Measurements from ENCODE around the gene PDLIM7. TPM values are rescaled to one million over a fixed set of nuclear protein-coding genes. Genes with fewer than 3 reads are reported as not detected.

The PDLIM7 gene
- total RNA-seq, 1 donor from 2014 or later, result 113 TPM

DNA sequence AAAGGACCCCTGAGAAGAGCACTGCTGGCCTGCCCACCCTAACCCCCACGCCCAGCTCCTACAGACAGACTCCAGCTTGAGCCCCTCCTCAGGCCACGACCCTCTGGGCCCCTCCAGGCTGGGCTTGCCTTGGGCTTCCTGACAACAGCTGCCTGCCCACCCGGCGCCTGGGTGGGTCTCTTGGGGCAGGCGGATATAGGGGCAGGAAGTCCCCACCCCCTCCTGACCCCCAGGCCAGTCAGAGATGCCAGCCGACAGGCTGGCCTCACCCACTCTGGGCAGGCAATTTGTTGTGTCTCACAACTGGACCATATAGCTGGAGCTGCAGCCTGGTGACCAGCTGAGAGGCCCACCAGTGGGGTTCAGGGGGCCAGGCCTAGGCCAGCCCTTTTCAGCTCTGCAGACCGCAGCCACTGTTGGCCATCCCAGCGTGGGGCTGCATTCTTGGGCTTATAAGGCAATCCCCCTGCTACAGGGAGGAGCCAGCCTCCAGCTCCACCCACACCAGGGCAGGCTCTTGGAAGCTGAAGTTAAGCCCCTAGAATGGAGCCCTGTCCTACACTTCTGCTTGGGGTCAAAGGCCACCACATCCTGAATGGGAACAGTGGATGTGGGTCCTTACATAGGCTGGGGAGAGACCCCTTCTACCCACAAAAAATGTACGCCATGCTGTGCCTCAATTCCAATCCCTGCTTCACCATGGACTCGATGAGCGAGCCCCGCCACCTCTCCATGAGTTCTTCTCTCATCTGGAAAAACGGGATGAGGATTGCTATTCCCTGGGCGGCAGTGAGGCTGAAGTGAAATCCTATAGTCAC, 2.0 kb downstream of the PDLIM7 start:
- peaks cover 14% of the 10 kb centered on the region for H3K4me1 Mint-ChIP-seq (ENCODE audit: low read depth)
- DNase-seq (ENCODE audit: low spot score, unreplicated experiment), result no peak
- no peaks in the 10 kb centered on the region for H3K9me3 Mint-ChIP-seq (ENCODE audit: low read depth)
- H3K27me3 Mint-ChIP-seq, result peaks cover 26% of the 10 kb centered on the region
- peaks cover 8% of the 10 kb centered on the region for H3K36me3 Mint-ChIP-seq (ENCODE audit: insufficient read depth)
- peak overlapping the region; percentile 95 for H3K27ac Mint-ChIP-seq
- TF ChIP-seq, protein P1, sequence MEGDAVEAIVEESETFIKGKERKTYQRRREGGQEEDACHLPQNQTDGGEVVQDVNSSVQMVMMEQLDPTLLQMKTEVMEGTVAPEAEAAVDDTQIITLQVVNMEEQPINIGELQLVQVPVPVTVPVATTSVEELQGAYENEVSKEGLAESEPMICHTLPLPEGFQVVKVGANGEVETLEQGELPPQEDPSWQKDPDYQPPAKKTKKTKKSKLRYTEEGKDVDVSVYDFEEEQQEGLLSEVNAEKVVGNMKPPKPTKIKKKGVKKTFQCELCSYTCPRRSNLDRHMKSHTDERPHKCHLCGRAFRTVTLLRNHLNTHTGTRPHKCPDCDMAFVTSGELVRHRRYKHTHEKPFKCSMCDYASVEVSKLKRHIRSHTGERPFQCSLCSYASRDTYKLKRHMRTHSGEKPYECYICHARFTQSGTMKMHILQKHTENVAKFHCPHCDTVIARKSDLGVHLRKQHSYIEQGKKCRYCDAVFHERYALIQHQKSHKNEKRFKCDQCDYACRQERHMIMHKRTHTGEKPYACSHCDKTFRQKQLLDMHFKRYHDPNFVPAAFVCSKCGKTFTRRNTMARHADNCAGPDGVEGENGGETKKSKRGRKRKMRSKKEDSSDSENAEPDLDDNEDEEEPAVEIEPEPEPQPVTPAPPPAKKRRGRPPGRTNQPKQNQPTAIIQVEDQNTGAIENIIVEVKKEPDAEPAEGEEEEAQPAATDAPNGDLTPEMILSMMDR (IDR thresholded peaks at IDR 0.05; ENCODE audit: unreplicated experiment), result no peak
- peak overlapping the region; percentile 76 for H3K4me3 Mint-ChIP-seq (ENCODE audit: low read depth)

GRCh38 chr5:177494346-177495195, 2.8 kb downstream of the PDLIM7 start:
- H3K36me3 Mint-ChIP-seq (ENCODE audit: insufficient read depth), result peaks cover 10% of the 10 kb centered on the region
- no peak for DNase-seq (ENCODE audit: low spot score, unreplicated experiment)

DNA sequence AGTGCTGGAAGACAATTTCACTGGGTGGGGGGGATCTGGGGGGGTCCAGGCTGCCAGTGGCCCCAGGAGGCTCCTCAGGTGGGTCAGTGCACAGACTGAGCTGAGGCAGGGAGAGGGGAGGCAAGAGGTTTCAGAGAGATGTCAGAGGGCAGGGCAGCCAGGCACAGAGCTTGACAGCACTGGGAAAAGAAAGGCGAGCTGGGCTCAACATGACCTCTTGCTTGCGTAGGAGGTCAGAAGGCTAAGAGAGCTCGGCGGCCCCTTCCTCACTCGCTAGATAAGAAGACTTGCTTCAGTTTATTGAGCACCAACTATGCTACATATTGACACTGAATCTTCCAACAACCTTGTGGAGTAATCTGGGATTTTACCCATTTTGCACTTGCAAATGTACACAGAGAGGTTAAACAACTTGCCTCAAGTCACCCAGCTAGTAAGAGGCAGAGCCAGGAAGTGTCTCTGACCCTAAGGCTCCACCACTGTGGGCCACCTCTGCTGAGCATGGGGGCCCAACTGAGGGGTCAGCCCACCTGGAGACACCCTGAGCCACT, 3.5 kb downstream of the PDLIM7 start:
- TF ChIP-seq, protein P1 (IDR thresholded peaks at IDR 0.05; ENCODE audit: unreplicated experiment), result no peak
- Mint-ChIP-seq H3K36me3 (ENCODE audit: insufficient read depth) (peaks cover 10% of the 10 kb centered on the region), H3K4me1 (ENCODE audit: low read depth) (peaks cover 14% of the 10 kb centered on the region), H3K27ac (no peak overlapping the region), H3K9me3 (ENCODE audit: low read depth) (no peaks in the 10 kb centered on the region), H3K4me3 (ENCODE audit: low read depth) (no peak overlapping the region), H3K27me3 (peaks cover 12% of the 10 kb centered on the region)
- DNase-seq (ENCODE audit: low spot score, unreplicated experiment), result no peak

More at GRCh38 chr5:177494346-177495195, 2.8 kb downstream of the PDLIM7 start:
- H3K9me3 Mint-ChIP-seq (ENCODE audit: low read depth), result no peaks in the 10 kb centered on the region
- peaks cover 18% of the 10 kb centered on the region for H3K27me3 Mint-ChIP-seq
- no peak overlapping the region for H3K27ac Mint-ChIP-seq
- TF ChIP-seq, protein P1 (IDR thresholded peaks at IDR 0.05; ENCODE audit: unreplicated experiment), result peak; percentile 18
- H3K4me1 Mint-ChIP-seq (ENCODE audit: low read depth), result peaks cover 14% of the 10 kb centered on the region
- no peak overlapping the region for H3K4me3 Mint-ChIP-seq (ENCODE audit: low read depth)

- Mint-ChIP-seq H3K9me3 (ENCODE audit: low read depth) (no peaks in the 10 kb centered on the region), H3K36me3 (ENCODE audit: insufficient read depth) (peaks cover 15% of the 10 kb centered on the region), H3K4me3 (ENCODE audit: low read depth) (no peak overlapping the region), H3K4me1 (ENCODE audit: low read depth) (peaks cover 8% of the 10 kb centered on the region), H3K27me3 (peaks cover 2% of the 10 kb centered on the region), H3K27ac (peak overlapping the region; percentile 41)
- TF ChIP-seq, protein P1 (IDR thresholded peaks at IDR 0.05; ENCODE audit: unreplicated experiment), result no peak
- DNase-seq (ENCODE audit: low spot score, unreplicated experiment), result no peak
These were observed 4.6 kb downstream of the PDLIM7 start for GRCh38 chr5:177492841-177493240.

Data from progenitor cell of endocrine pancreas (in vitro differentiated cells).